IMR-90 (cell line): ENCODE data around the gene CUL1. TPM values are rescaled to one million over a fixed set of nuclear protein-coding genes. Genes with fewer than 3 reads are reported as not detected.

Experiments used
- ATAC-seq: fragments of 200-7000 bp; cut with Tn5 transposase; 2 replicates; pipeline ENCODE4 v1.9.1; 2020; ENCODE audit warnings: low read depth, mild to moderate bottlenecking, moderate library complexity
- BruUV-seq: library from RNA; stranded (reverse); fragments of 400-500 nt; replicated peaks from 2 replicates; lab custom pipeline; 2021; lab: Mats Ljungman, UMichigan
- CTCF ChIA-PET: fragments of 300-600 bp; formaldehyde crosslinking; extraction: SDS; loops from one replicate; lab custom pipeline; 2021; ENCODE audit warnings: antibody characterized with exemption; lab: Yijun Ruan, JAX
- POLR2A ChIA-PET: fragments of 300-600 bp; sonication (Branson Sonifier 250); formaldehyde crosslinking; loops from one replicate; lab custom pipeline; 2022; ENCODE audit warnings: antibody characterized with exemption; ENCODE audit not compliant: unreplicated experiment; lab: Charles Lee
- DNase-seq: peaks from one replicate; pipeline ENCODE4 v3.0.0; 2013
- H2AFZ ChIP-seq: replicated peaks from 2 replicates; pipeline ENCODE3; 2013; ENCODE audit warnings: low read length, mild to moderate bottlenecking; ENCODE audit not compliant: poor library complexity
- H2AK5ac ChIP-seq: 2 replicates; pipeline ENCODE4 v1.6.1; 2013; ENCODE audit warnings: low read depth, low read length, inconsistent platforms
- H2AK9ac ChIP-seq: replicated peaks from 2 replicates; pipeline ENCODE3; 2013; ENCODE audit warnings: mild to moderate bottlenecking, low read depth, low read length, moderate library complexity; ENCODE audit not compliant: poor library complexity
- H2BK120ac ChIP-seq: 2 replicates; pipeline ENCODE4 v1.6.1; 2013; ENCODE audit warnings: low read depth, low read length, inconsistent platforms
- H2BK15ac ChIP-seq: 3 replicates; pipeline ENCODE4 v1.6.1; 2013; ENCODE audit warnings: low read depth, low read length, inconsistent platforms
- H2BK20ac ChIP-seq: 2 replicates; pipeline ENCODE4 v1.6.1; 2013; ENCODE audit warnings: low read depth, mild to moderate bottlenecking, inconsistent platforms, low read length, moderate library complexity
- H2BK5ac ChIP-seq: 2 replicates; pipeline ENCODE4 v1.6.1; 2013; ENCODE audit warnings: mild to moderate bottlenecking, low read depth, low read length, inconsistent platforms; ENCODE audit not compliant: poor library complexity, severe bottlenecking
- H3K14ac ChIP-seq: replicated peaks from 2 replicates; pipeline ENCODE4 v1.6.1; 2013; ENCODE audit warnings: low read depth, low read length, inconsistent platforms
- H3K18ac ChIP-seq: 2 replicates; pipeline ENCODE4 v1.6.1; 2013; ENCODE audit warnings: low read depth, low read length, control low read depth
- H3K23ac ChIP-seq: 2 replicates; pipeline ENCODE4 v1.6.1; 2013; ENCODE audit warnings: low read depth, low read length, inconsistent platforms
- H3K27ac ChIP-seq: 2 replicates; pipeline ENCODE4 v1.5.1; 2013; ENCODE audit warnings: mild to moderate bottlenecking, control low read depth, low read length; ENCODE audit not compliant: insufficient read depth
- H3K27me3 ChIP-seq: 2 replicates; pipeline ENCODE4 v1.6.1; 2013; ENCODE audit warnings: low read length; ENCODE audit not compliant: control insufficient read depth, insufficient read depth
- H3K36me3 ChIP-seq: 2 replicates; pipeline ENCODE4 v1.6.1; 2013; ENCODE audit warnings: low read length, mixed read lengths; ENCODE audit not compliant: control insufficient read depth, insufficient read depth
- H3K4ac ChIP-seq: 2 replicates; pipeline ENCODE4 v1.6.1; 2013; ENCODE audit warnings: low read depth, low read length, inconsistent platforms
- H3K4me1 ChIP-seq: 2 replicates; pipeline ENCODE4 v1.6.1; 2013; ENCODE audit warnings: low read length, mixed read lengths; ENCODE audit not compliant: control insufficient read depth, insufficient read depth
- H3K4me2 ChIP-seq: 2 replicates; pipeline ENCODE4 v1.6.1; 2013; ENCODE audit warnings: low read depth, mild to moderate bottlenecking, control low read depth, low read length, moderate library complexity
- H3K4me3 ChIP-seq: 2 replicates; pipeline ENCODE4 v1.5.1; 2013; ENCODE audit warnings: low read depth, mild to moderate bottlenecking, control low read depth, low read length, moderate library complexity; ENCODE audit not compliant: insufficient read depth
- H3K56ac ChIP-seq: 2 replicates; pipeline ENCODE4 v1.6.1; 2013; ENCODE audit warnings: low read length, inconsistent platforms; ENCODE audit not compliant: insufficient read depth; ENCODE audit errors: extremely low read depth
- H3K79me1 ChIP-seq, 2 experiments: 2 replicates each; pipeline ENCODE4 v1.6.1; 2013; ENCODE audit warnings: low read length in 2 of 2, inconsistent platforms in 1 of 2, low read depth in 1 of 2
- H3K9ac ChIP-seq: 2 replicates; pipeline ENCODE4 v1.6.1; 2013; ENCODE audit warnings: low read depth, low read length, control low read depth
- H3K9me1 ChIP-seq: 2 replicates; pipeline ENCODE4 v1.6.1; 2013; ENCODE audit warnings: low read length, inconsistent platforms; ENCODE audit not compliant: insufficient read depth
- H3K9me3 ChIP-seq: 2 replicates; pipeline ENCODE4 v1.6.1; 2013; ENCODE audit warnings: low read length; ENCODE audit not compliant: control insufficient read depth, insufficient read depth
- H4K20me1 ChIP-seq: 2 replicates; pipeline ENCODE4 v1.6.1; 2013; ENCODE audit warnings: low read length, inconsistent platforms; ENCODE audit not compliant: insufficient read depth
- H4K5ac ChIP-seq: 2 replicates; pipeline ENCODE4 v1.6.1; 2013; ENCODE audit warnings: mild to moderate bottlenecking, low read depth, low read length, control low read depth
- H4K8ac ChIP-seq, 2 experiments: 2 replicates each; pipeline ENCODE4 v1.6.1; 2013; ENCODE audit warnings: low read depth in 2 of 2, low read length in 2 of 2, control low read depth in 1 of 2, inconsistent platforms in 1 of 2
- H4K91ac ChIP-seq: 2 replicates; pipeline ENCODE4 v1.6.1; 2013; ENCODE audit warnings: low read depth, low read length, inconsistent platforms; ENCODE audit not compliant: insufficient read depth
- MAFK ChIP-seq: IDR thresholded peaks from 2 replicates; pipeline ENCODE4 v1.6.1; 2012; ENCODE audit warnings: low read depth, low read length, improper control_type of control experiment
- RCOR1 ChIP-seq: IDR thresholded peaks from 2 replicates; pipeline ENCODE4 v1.6.1; 2012; ENCODE audit warnings: mild to moderate bottlenecking, low read length, improper control_type of control experiment; ENCODE audit not compliant: insufficient replicate concordance
- WGBS, 2 experiments: methylation state at CpG; one replicate each; pipeline versions ENCODE4 v1.1.5 to v1.1.7; 2013; ENCODE audit warnings: missing lambda C conversion rate in 2 of 2; ENCODE audit not compliant: insufficient read length in 1 of 2; ENCODE audit errors: extremely low coverage in 2 of 2; 5-methylcytosine and 5-hydroxymethylcytosine counted together
- dilution Hi-C: fragments of 300-500 bp; cut with HindIII; formaldehyde crosslinking; loops from one replicate; pipeline ENCODE4 v1.14.3; 2018; ENCODE audit warnings: low sequenced_read_pairs; ENCODE audit not compliant: unreplicated experiment
- in situ Hi-C: fragments of 300-500 bp; cut with MboI; formaldehyde crosslinking; loops from 3 replicates; pipeline ENCODE4 v1.14.3; 2019; ENCODE audit warnings: low sequenced_read_pairs, inconsistent platforms, mixed read lengths
- intact Hi-C: fragments of 100-400 bp; cut with micrococcal nuclease; formaldehyde crosslinking; loops from 2 replicates; pipeline ENCODE4 v1.10.0; 2022
- polyA plus RNA-seq, 3 experiments: library from polyadenylated mRNA; depleted of rRNA; stranded (reverse); fragments of >200 nt; gene quantifications; 2 replicates each; pipeline ENCODE4 v1.2.3, GENCODE V29; 2012; ENCODE audit warnings: low replicate concordance in 1 of 3
- total RNA-seq: library from RNA; depleted of rRNA; stranded (reverse); fragments of >200 nt; gene quantifications from 2 replicates; pipeline ENCODE4 v1.2.3, GENCODE V29; 2012

CUL1 gene
- total and polyA plus RNA-seq, 2 of the 4 experiments (the other 2 are of a cell fraction), result 44.0 to 46.2 TPM

- H3K4me1 ChIP-seq, result no peaks in the 10 kb centered on the region
- H3K4ac ChIP-seq, result no peak overlapping the region
- H3K9ac ChIP-seq, result no peak overlapping the region
- H2AK9ac ChIP-seq, result no peak overlapping the region
- no peak overlapping the region for H2AFZ ChIP-seq
- DNase-seq (no peak), ATAC-seq (no peak)
- POLR2A ChIA-PET, result no interaction called here
- no peak overlapping the region for H2AK5ac ChIP-seq
- in situ Hi-C loops, result no loop called here
- H3K4me2 ChIP-seq, result no peak overlapping the region
- H3K36me3 ChIP-seq, result peaks cover 50% of the 10 kb centered on the region
- no peak overlapping the region for H4K91ac ChIP-seq
- H2BK120ac ChIP-seq, result no peak overlapping the region
- dilution Hi-C loops, result no loop called here
- intact Hi-C loops, result loop anchor here (5.0 kb wide), 1 partner anchor 172 kb away; no protein-coding TSS in a partner anchor
- H4K20me1 ChIP-seq, result no peaks in the 10 kb centered on the region
- no peak overlapping the region for H3K23ac ChIP-seq
- no TSS peak for BruUV-seq
- H3K4me3 ChIP-seq, result no peak overlapping the region
- no peaks in the 10 kb centered on the region for H3K27me3 ChIP-seq
- H3K18ac ChIP-seq, result no peak overlapping the region
- H2BK15ac ChIP-seq, result no peak overlapping the region
- H3K27ac ChIP-seq, result no peak overlapping the region
- no peaks in the 10 kb centered on the region for H3K9me1 ChIP-seq
- no peaks in the 10 kb centered on the region for H3K9me3 ChIP-seq
- H3K56ac ChIP-seq, result no peak overlapping the region
- peaks cover 3 to 9% of the 10 kb centered on the region in 2 experiments; a peak in 3 of 4 replicates for H3K79me1 ChIP-seq
- CTCF ChIA-PET, result interaction anchor here (0.9 kb wide), 1 partner anchor 16 kb away, joined by 3 read pairs; no protein-coding TSS in a partner anchor
- no peak overlapping the region for H4K5ac ChIP-seq
- peak; percentile 74 for TF ChIP-seq MAFK
- TF ChIP-seq RCOR1, result no peak
- WGBS, 2 experiments, result 100% methylated on average over 1 of the region's 8 CpGs; no CpG with 5 or more reads in 1 of the 2 experiments
- no peak overlapping the region for H4K8ac ChIP-seq
- no peak overlapping the region for H3K14ac ChIP-seq
- H2BK20ac ChIP-seq, result no peak overlapping the region
- H2BK5ac ChIP-seq, result no peak overlapping the region
These were observed 91.5 kb downstream of the CUL1 start for GRCh38 chr7:148790131-148790726.
